Retinal pigment epithelial cell (primary cell): ENCODE results near the gene RAB11FIP4.

ENCODE experiments used
- DNase-seq: peaks from one replicate; pipeline ENCODE4 v3.0.0-alpha.2; 2010; ENCODE audit warnings: low read depth
- H3K4me3 ChIP-seq: 2 replicates; pipeline ENCODE4 v1.5.1; 2011; ENCODE audit warnings: mild to moderate bottlenecking, low read length, control low read depth, moderate library complexity
- TF ChIP-seq, protein P1 (sequence below): conservative IDR thresholded peaks from 2 replicates; pipeline ENCODE4 v1.5.1; 2011; ENCODE audit warnings: low read depth, low read length, control low read depth, inconsistent platforms

The RAB11FIP4 gene

DNA sequence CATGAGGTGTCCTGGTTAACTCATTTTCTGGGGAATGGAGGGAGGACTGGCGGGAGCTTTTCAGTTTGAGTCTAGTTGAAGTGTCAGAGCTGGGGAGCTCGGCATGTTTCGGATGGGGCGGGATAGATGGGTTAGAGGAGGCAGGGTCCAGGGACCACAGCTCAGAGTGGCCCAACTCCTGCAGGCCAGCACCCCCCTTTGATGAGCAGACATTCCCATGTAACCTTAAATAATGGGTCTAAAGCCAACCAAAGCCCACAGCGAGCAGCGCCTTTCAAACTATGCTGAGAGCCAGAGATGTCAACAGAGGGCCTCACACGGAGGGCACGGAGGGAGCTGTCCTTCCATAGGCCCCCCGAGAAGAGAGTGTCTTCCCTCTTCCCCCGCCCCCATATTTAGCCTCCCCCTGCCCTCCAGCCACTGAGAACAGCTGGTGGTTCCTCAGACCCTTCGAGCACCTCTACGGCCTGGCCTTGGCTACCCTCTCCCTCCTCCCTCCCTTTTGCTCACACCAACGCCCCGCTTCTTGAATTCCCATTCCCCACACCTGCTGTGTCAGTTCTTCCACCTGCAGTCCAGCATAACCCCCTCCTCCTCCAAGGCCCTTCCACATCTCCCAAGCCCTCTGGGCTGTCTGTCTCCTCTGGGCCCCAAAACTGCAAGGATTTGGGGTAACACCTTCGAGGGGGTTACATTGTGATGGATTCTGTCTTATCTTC is 21.8 kb downstream of the RAB11FIP4 start:
- DNase-seq = no peak
- no peak overlapping the region for H3K4me3 ChIP-seq
- TF ChIP-seq, protein P1, sequence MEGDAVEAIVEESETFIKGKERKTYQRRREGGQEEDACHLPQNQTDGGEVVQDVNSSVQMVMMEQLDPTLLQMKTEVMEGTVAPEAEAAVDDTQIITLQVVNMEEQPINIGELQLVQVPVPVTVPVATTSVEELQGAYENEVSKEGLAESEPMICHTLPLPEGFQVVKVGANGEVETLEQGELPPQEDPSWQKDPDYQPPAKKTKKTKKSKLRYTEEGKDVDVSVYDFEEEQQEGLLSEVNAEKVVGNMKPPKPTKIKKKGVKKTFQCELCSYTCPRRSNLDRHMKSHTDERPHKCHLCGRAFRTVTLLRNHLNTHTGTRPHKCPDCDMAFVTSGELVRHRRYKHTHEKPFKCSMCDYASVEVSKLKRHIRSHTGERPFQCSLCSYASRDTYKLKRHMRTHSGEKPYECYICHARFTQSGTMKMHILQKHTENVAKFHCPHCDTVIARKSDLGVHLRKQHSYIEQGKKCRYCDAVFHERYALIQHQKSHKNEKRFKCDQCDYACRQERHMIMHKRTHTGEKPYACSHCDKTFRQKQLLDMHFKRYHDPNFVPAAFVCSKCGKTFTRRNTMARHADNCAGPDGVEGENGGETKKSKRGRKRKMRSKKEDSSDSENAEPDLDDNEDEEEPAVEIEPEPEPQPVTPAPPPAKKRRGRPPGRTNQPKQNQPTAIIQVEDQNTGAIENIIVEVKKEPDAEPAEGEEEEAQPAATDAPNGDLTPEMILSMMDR = no peak

- DNase-seq = no peak
- H3K4me3 ChIP-seq = no peak overlapping the region
- TF ChIP-seq, protein P1 = no peak
Measured at GRCh38 chr17:31413874-31414549, 22.5 kb downstream of the RAB11FIP4 start.

DNA sequence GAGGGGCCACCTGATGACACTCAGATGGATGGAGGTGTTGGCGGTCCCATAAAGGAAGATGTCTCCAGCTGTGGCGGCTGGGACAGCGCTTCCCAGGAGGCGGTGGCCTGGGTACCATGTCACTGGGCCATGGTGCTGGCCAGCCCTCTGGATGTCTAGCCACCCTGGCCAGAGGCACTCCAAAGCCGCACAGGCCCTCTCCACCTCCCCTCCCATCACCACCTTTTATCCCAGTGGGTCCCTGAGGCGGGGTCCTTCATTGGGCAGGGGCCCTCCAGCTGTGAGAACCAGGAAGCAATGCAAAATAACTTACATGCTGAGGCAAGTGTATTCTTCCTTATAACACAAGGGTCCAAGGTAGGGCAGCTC is 23.1 kb downstream of the RAB11FIP4 start:
- TF ChIP-seq, protein P1 = no peak
- H3K4me3 ChIP-seq = no peak overlapping the region
- no peak for DNase-seq

- TF ChIP-seq, protein P1 = no peak
- DNase-seq = no peak
- no peak overlapping the region for H3K4me3 ChIP-seq
Measured at GRCh38 chr17:31415004-31415454, 23.6 kb downstream of the RAB11FIP4 start.

- H3K4me3 ChIP-seq = no peak overlapping the region
- DNase-seq = no peak
- TF ChIP-seq, protein P1 = no peak
Measured at GRCh38 chr17:31415640-31416502, 24.4 kb downstream of the RAB11FIP4 start.

DNA sequence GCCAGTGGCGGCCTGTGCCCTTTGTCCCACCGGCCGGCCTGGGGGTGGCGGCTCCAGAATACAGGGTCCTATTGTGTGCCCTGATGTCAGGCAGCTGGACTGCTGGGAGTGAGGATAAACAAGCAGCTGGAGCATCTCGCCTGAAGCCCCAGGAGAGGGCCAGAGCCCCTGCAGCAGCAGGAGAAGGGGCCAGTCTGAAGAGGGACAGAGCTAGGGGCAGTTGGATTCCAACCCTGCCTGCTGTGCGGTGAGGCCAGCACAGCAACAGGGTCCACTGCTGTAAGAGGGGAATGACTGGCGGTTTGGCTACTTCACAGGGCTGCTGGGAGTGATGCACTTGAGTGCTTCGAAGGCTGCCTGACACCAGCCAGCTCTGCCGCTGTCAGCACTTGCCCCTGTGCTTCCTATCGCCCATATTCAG is 25.0 kb downstream of the RAB11FIP4 start:
- H3K4me3 ChIP-seq = no peak overlapping the region
- no peak for DNase-seq

More for the DNA sequence above, 25.0 kb downstream of the RAB11FIP4 start:
- TF ChIP-seq, protein P1 = no peak
